Measurements from ENCODE around the gene NEK10.
"Not testable (repeated sequence)": the region's sequence is repeated elsewhere in the genome, so short reads cannot be mapped to it uniquely, and the experiment has no call there.

NEK10 gene

GRCh38 chr3:27349832-27350231, 19.4 kb downstream of the NEK10 start:
- DNase-seq: no peak

- no peak for DNase-seq
These were observed 23.0 kb downstream of the NEK10 start for GRCh38 chr3:27345959-27346865.

- no peak for DNase-seq
These were observed 23.7 kb downstream of the NEK10 start for GRCh38 chr3:27345493-27345892.

GRCh38 chr3:27345045-27345444, 24.1 kb downstream of the NEK10 start:
- no peak for DNase-seq

- DNase-seq: no peak
These were observed 25.0 kb downstream of the NEK10 start for GRCh38 chr3:27344192-27344591.

GRCh38 chr3:27342267-27342666, 26.9 kb downstream of the NEK10 start:
- DNase-seq: no peak

GRCh38 chr3:27340534-27340933, 28.6 kb downstream of the NEK10 start:
- peak; percentile 8 to 53 for DNase-seq

- DNase-seq: no peak
These were observed 33.6 kb downstream of the NEK10 start for GRCh38 chr3:27335571-27335970.

GRCh38 chr3:27333843-27334242, 35.3 kb downstream of the NEK10 start:
- DNase-seq: no peak

- DNase-seq: not testable (repeated sequence)
These were observed 40.0 kb downstream of the NEK10 start for GRCh38 chr3:27328982-27329762.

GRCh38 chr3:27326629-27327545, 42.3 kb downstream of the NEK10 start:
- no peak for DNase-seq

GRCh38 chr3:27326202-27326601, 43.0 kb downstream of the NEK10 start:
- no peak for DNase-seq

GRCh38 chr3:27325419-27325818, 43.8 kb downstream of the NEK10 start:
- no peak for DNase-seq

- no peak for DNase-seq
These were observed 44.5 kb downstream of the NEK10 start for GRCh38 chr3:27324686-27325085.

GRCh38 chr3:27323087-27323570, 46.1 kb downstream of the NEK10 start:
- no peak for DNase-seq

GRCh38 chr3:27322634-27323033, 46.5 kb downstream of the NEK10 start:
- no peak for DNase-seq

- no peak for DNase-seq
These were observed 49.2 kb downstream of the NEK10 start for GRCh38 chr3:27319847-27320526.

- no peak for DNase-seq
These were observed 49.9 kb downstream of the NEK10 start for GRCh38 chr3:27319304-27319703.

GRCh38 chr3:27317096-27317495, 52.1 kb downstream of the NEK10 start:
- DNase-seq: no peak

GRCh38 chr3:27315003-27315402, 54.2 kb downstream of the NEK10 start:
- DNase-seq: peak in 1 of 2 donors; percentile 25

- peak; percentile 50 to 63 for DNase-seq
These were observed 57.0 kb downstream of the NEK10 start for GRCh38 chr3:27312044-27312668.
